Keratinocyte (primary cell): Measurements from ENCODE around the gene IL32. TPM values are rescaled to one million over a fixed set of nuclear protein-coding genes. Genes with fewer than 3 reads are reported as not detected.

Experiments used
- DNase-seq: peaks from one replicate; pipeline ENCODE4 v3.0.0-alpha.2; 2011; ENCODE audit warnings: low read depth, missing footprints, low spot score
- FAIRE-seq: peaks from 2 replicates; lab custom pipeline; 2011; peaks lifted over from hg19 to GRCh38; lab: Jason Lieb, UNC
- H2AFZ ChIP-seq: 2 replicates; pipeline ENCODE4 v1.6.0; 2012; ENCODE audit warnings: low read length, control low read depth, inconsistent platforms; ENCODE audit not compliant: control insufficient read depth
- H3K27ac ChIP-seq: 2 replicates; pipeline ENCODE4 v1.5.1; 2011; ENCODE audit warnings: low read length; ENCODE audit not compliant: control insufficient read depth, insufficient read depth
- H3K27me3 ChIP-seq: 3 replicates; pipeline ENCODE4 v1.6.0; 2011; ENCODE audit warnings: low read length; ENCODE audit not compliant: control insufficient read depth, insufficient read depth; ENCODE audit errors: extremely low read depth
- H3K36me3 ChIP-seq, 2 experiments: 2 replicates in 1 of 2; 3 replicates in 1 of 2; pipeline ENCODE4 v1.5.1; 2011; ENCODE audit warnings: low read length in 2 of 2, mild to moderate bottlenecking in 1 of 2; ENCODE audit not compliant: control insufficient read depth in 2 of 2, insufficient read depth in 2 of 2; ENCODE audit errors: extremely low read depth in 1 of 2
- H3K4me1 ChIP-seq: 3 replicates; pipeline ENCODE4 v1.5.1; 2011; ENCODE audit warnings: low read length; ENCODE audit not compliant: control insufficient read depth, insufficient read depth; ENCODE audit errors: extremely low read depth
- H3K4me2 ChIP-seq: 3 replicates; pipeline ENCODE4 v1.6.0; 2011; ENCODE audit warnings: low read depth, low read length; ENCODE audit not compliant: control insufficient read depth, insufficient read depth; ENCODE audit errors: extremely low read depth
- H3K4me3 ChIP-seq, 3 experiments: fragments of 200-600 bp in 1 of 3; sonication (generic) in 1 of 3; 2 replicates in 2 of 3; 3 replicates in 1 of 3; pipeline ENCODE4 v1.5.1; 2011 to 2016; ENCODE audit warnings: low read length in 3 of 3, mild to moderate bottlenecking in 3 of 3, control low read depth in 2 of 3, inconsistent platforms in 1 of 3, low read depth in 1 of 3, mixed read lengths in 1 of 3, mixed run types in 1 of 3, moderate library complexity in 1 of 3; ENCODE audit not compliant: control insufficient read depth in 2 of 3, insufficient read depth in 2 of 3; ENCODE audit errors: extremely low read depth in 1 of 3
- H3K79me2 ChIP-seq: 2 replicates; pipeline ENCODE4 v1.6.0; 2012; ENCODE audit warnings: low read length; ENCODE audit not compliant: control insufficient read depth, insufficient read depth
- H3K9ac ChIP-seq: 3 replicates; pipeline ENCODE4 v1.6.0; 2011; ENCODE audit warnings: low read length; ENCODE audit not compliant: control insufficient read depth, insufficient read depth; ENCODE audit errors: extremely low read depth
- H3K9me1 ChIP-seq: 3 replicates; pipeline ENCODE4 v1.6.0; 2011; ENCODE audit warnings: low read length; ENCODE audit not compliant: control insufficient read depth, insufficient read depth; ENCODE audit errors: extremely low read depth
- H3K9me3 ChIP-seq: 2 replicates; pipeline ENCODE4 v1.5.1; 2012; ENCODE audit warnings: low read depth, low read length; ENCODE audit not compliant: control insufficient read depth
- H4K20me1 ChIP-seq: 3 replicates; pipeline ENCODE4 v1.6.0; 2011; ENCODE audit warnings: low read length; ENCODE audit not compliant: control insufficient read depth, insufficient read depth; ENCODE audit errors: extremely low read depth
- CTCF ChIP-seq, 3 experiments: IDR thresholded peaks in 1 of 3; conservative IDR thresholded peaks in 1 of 3; optimal IDR thresholded peaks in 1 of 3; 2 replicates in 2 of 3; 3 replicates in 1 of 3; pipeline versions ENCODE3 to v1.5.1; 2011; ENCODE audit warnings: low read length in 3 of 3, mild to moderate bottlenecking in 3 of 3, moderate library complexity in 2 of 3, control low read depth in 1 of 3, inconsistent platforms in 1 of 3; ENCODE audit not compliant: insufficient read depth in 2 of 3; ENCODE audit errors: extremely low read depth in 1 of 3
- EZH2 ChIP-seq: IDR thresholded peaks from one replicate; pipeline ENCODE4 v1.6.1; 2012; ENCODE audit warnings: inconsistent platforms, mild to moderate bottlenecking, low read length, moderate library complexity
- dilution Hi-C: fragments of 300-500 bp; cut with MboI; formaldehyde crosslinking; loops from one replicate; pipeline ENCODE4 v1.7.0; 2020; ENCODE audit warnings: low sequenced_read_pairs; ENCODE audit not compliant: extremely low pct_ligation_motif_present
- polyA plus RNA-seq, 5 experiments: library from polyadenylated mRNA; depleted of rRNA in 3 of 5; stranded (reverse) in 3 of 5; stranded (forward) in 1 of 5; unstranded in 1 of 5; fragments of >200 nt; gene quantifications; 1 replicate in 1 of 5; 2 replicates in 3 of 5; 3 replicates in 1 of 5; pipeline versions ENCODE4 v1.2.1 to v1.2.3, GENCODE V29; 2011 to 2012; ENCODE audit warnings: missing spikeins in 2 of 5, low read depth in 1 of 5, low replicate concordance in 1 of 5

IL32 gene
- polyA plus RNA-seq, 1 donor (not counting 4 experiments of a cell fraction or from before 2014, with no cell fraction given), result 0.28 TPM

- Histone ChIP-seq H3K9me1 (no peaks in the 10 kb centered on the region), H3K36me3 (no peaks in the 10 kb centered on the region), H4K20me1 (no peaks in the 10 kb centered on the region), H3K9me3 (no peaks in the 10 kb centered on the region), H3K9ac (no peak overlapping the region), H3K4me3 (no peak overlapping the region), H3K27ac (no peak overlapping the region), H3K4me1 (no peaks in the 10 kb centered on the region), H3K79me2 (no peaks in the 10 kb centered on the region), H3K4me2 (no peak overlapping the region), H2AFZ (no peak overlapping the region), H3K27me3 (peaks cover 8% of the 10 kb centered on the region)
- dilution Hi-C loops, result no loop called here
- TF ChIP-seq CTCF (optimal IDR thresholded peaks at IDR 0.05 in 1 of 3, IDR thresholded peaks at IDR 0.05 in 1 of 3, conservative IDR thresholded peaks at IDR 0.05 in 1 of 3; ENCODE audit: extremely low read depth in 1 of 3, insufficient read depth in 2 of 3, low read length in 3 of 3), result no peak
- no peak for TF ChIP-seq EZH2
- DNase-seq (no peak), FAIRE-seq (no peak)
Observed at GRCh38 chr16:3085868-3086595, 20.6 kb downstream of the IL32 start.

GRCh38 chr16:3086596-3087242 lies 21.3 kb downstream of the IL32 start:
- no peak overlapping the region for H2AFZ ChIP-seq
- FAIRE-seq, result no peak
- dilution Hi-C loops, result no loop called here

More at GRCh38 chr16:3086596-3087242, 21.3 kb downstream of the IL32 start:
- no peak for DNase-seq
- Histone ChIP-seq H3K79me2 (no peaks in the 10 kb centered on the region), H3K4me3 (no peak overlapping the region), H3K4me1 (no peaks in the 10 kb centered on the region), H4K20me1 (no peaks in the 10 kb centered on the region), H3K9me3 (no peaks in the 10 kb centered on the region), H3K27ac (no peak overlapping the region), H3K27me3 (peaks cover 5% of the 10 kb centered on the region), H3K36me3 (no peaks in the 10 kb centered on the region), H3K9me1 (no peaks in the 10 kb centered on the region), H3K9ac (no peak overlapping the region), H3K4me2 (no peak overlapping the region)
- no peak for TF ChIP-seq CTCF (optimal IDR thresholded peaks at IDR 0.05 in 1 of 3, IDR thresholded peaks at IDR 0.05 in 1 of 3, conservative IDR thresholded peaks at IDR 0.05 in 1 of 3; ENCODE audit: extremely low read depth in 1 of 3, insufficient read depth in 2 of 3, low read length in 3 of 3)
- TF ChIP-seq EZH2, result no peak
